Islet precursor cell (in vitro differentiated cells): ENCODE data around the gene OR52D1.

Experiments
- DNase-seq: peaks from one replicate; pipeline ENCODE4 v3.0.0-alpha.2; 2018

Gene OR52D1

GRCh38 chr11:5514841-5515240 lies 26.4 kb downstream of the OR52D1 start:
- DNase-seq = no peak

GRCh38 chr11:5516599-5516998 lies 28.1 kb downstream of the OR52D1 start, which contains the start of gene UBQLNL:
TSS of gene UBQLNL (minus strand) at chr11:5516699. CDS start at chr11:5516441, 258 bp downstream.
- DNase-seq = no peak

GRCh38 chr11:5521540-5521939 lies 33.1 kb downstream of the OR52D1 start:
- no peak for DNase-seq

- DNase-seq = no peak
These were observed 33.8 kb downstream of the OR52D1 start for GRCh38 chr11:5522308-5522707.

- DNase-seq = no peak
These were observed 36.3 kb downstream of the OR52D1 start for GRCh38 chr11:5524756-5525155.

GRCh38 chr11:5527716-5528115 lies 39.2 kb downstream of the OR52D1 start:
- no peak for DNase-seq

GRCh38 chr11:5528495-5528894 lies 40.0 kb downstream of the OR52D1 start:
- no peak for DNase-seq

GRCh38 chr11:5531053-5531831 lies 42.8 kb downstream of the OR52D1 start:
- DNase-seq = no peak

GRCh38 chr11:5534046-5534445 lies 45.6 kb downstream of the OR52D1 start:
- no peak for DNase-seq

GRCh38 chr11:5536482-5536881 lies 48.0 kb downstream of the OR52D1 start:
- DNase-seq = no peak
